Measurements from ENCODE around the gene OTOR.

DNA sequence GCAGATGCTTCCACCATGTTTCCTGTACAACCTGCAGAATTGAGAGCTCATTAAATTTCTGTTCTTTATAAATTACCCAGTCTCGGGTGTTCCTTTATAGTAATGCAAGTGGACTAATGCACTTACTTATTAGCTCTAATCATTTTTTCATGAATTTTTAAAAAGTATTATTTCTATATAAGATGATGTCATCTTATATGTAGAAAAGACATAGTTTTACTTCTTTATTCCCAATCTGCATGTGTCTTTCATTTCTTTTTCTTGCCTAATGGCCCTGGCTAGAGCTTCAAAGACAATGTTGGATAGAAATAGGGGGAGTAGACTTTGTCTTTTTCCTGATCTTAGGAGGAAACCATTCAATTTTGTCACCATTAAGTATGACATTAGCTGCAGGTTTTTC is 27.8 kb downstream of the OTOR start:
- no peak for TF ChIP-seq CTCF (IDR thresholded peaks at IDR 0.05)
- TF ChIP-seq POLR2A (IDR thresholded peaks at IDR 0.05): no peak

Data from lower leg skin (tissue), 3 donors.